Forelimb muscle (tissue), 1 donor: ENCODE data around the gene PTPRG. TPM values are rescaled to one million over a fixed set of nuclear protein-coding genes. Genes with fewer than 3 reads are reported as not detected.

Experiments used
- DNase-seq: peaks from one replicate; pipeline ENCODE4 v3.0.0-alpha.2; 2013; ENCODE audit warnings: low read depth
- polyA plus RNA-seq: library from polyadenylated mRNA; unstranded; fragments of 120-200 nt; gene quantifications from one replicate; pipeline ENCODE4 v1.2.1, GENCODE V29; 2013; ENCODE audit not compliant: insufficient read length

Gene PTPRG
- polyA plus RNA-seq, 1 donor: 24.2 TPM

- no peak for DNase-seq
Measured at GRCh38 chr3:61617041-61617440, 55.7 kb downstream of the PTPRG start.

GRCh38 chr3:61617651-61618050 lies 56.3 kb downstream of the PTPRG start:
- no peak for DNase-seq

- no peak for DNase-seq
Measured at GRCh38 chr3:61618231-61618630, 56.9 kb downstream of the PTPRG start.

- DNase-seq: no peak
Measured at GRCh38 chr3:61618871-61619270, 57.5 kb downstream of the PTPRG start.

GRCh38 chr3:61620073-61620472 lies 58.7 kb downstream of the PTPRG start:
- no peak for DNase-seq

- DNase-seq: no peak
Measured at GRCh38 chr3:61624300-61624699, 62.9 kb downstream of the PTPRG start.

- no peak for DNase-seq
Measured at GRCh38 chr3:61625429-61625828, 64.1 kb downstream of the PTPRG start.

- DNase-seq: no peak
Measured at GRCh38 chr3:61626484-61626883, 65.1 kb downstream of the PTPRG start.

- DNase-seq: no peak
Measured at GRCh38 chr3:61627768-61628185, 66.4 kb downstream of the PTPRG start.

GRCh38 chr3:61628636-61629035 lies 67.3 kb downstream of the PTPRG start:
- no peak for DNase-seq

GRCh38 chr3:61629442-61629841 lies 68.1 kb downstream of the PTPRG start:
- DNase-seq: no peak

GRCh38 chr3:61631108-61631769 lies 69.9 kb downstream of the PTPRG start:
- DNase-seq: no peak

- DNase-seq: no peak
Measured at GRCh38 chr3:61632568-61633175, 71.3 kb downstream of the PTPRG start.

GRCh38 chr3:61634678-61635077 lies 73.3 kb downstream of the PTPRG start:
- DNase-seq: no peak

- no peak for DNase-seq
Measured at GRCh38 chr3:61637088-61638051, 76.0 kb downstream of the PTPRG start.

- DNase-seq: no peak
Measured at GRCh38 chr3:61638741-61639140, 77.4 kb downstream of the PTPRG start.

- DNase-seq: no peak
Measured at GRCh38 chr3:61639991-61640390, 78.6 kb downstream of the PTPRG start.

GRCh38 chr3:61645148-61645547 lies 83.8 kb downstream of the PTPRG start:
- DNase-seq: no peak

- DNase-seq: no peak
Measured at GRCh38 chr3:61646360-61646759, 85.0 kb downstream of the PTPRG start.

- no peak for DNase-seq
Measured at GRCh38 chr3:61646851-61647525, 85.6 kb downstream of the PTPRG start.

GRCh38 chr3:61648481-61648880 lies 87.1 kb downstream of the PTPRG start:
- DNase-seq: no peak
